22Rv1 (cell line): Measurements from ENCODE around the gene MBLAC2.

ENCODE experiments used
- H3K27ac ChIP-seq: fragments of 450-650 bp; 2 replicates; pipeline ENCODE4 v1.5.1; 2017
- ZFX ChIP-seq: fragments of 450-650 bp; IDR thresholded peaks from 2 replicates; pipeline ENCODE4 v1.6.1; 2017; ENCODE audit warnings: antibody characterized with exemption, borderline replicate concordance
- TF ChIP-seq, protein P1 (sequence below): fragments of 450-650 bp; IDR thresholded peaks from 2 replicates; pipeline ENCODE4 v1.5.1; 2017; ENCODE audit warnings: mild to moderate bottlenecking

Gene MBLAC2

DNA sequence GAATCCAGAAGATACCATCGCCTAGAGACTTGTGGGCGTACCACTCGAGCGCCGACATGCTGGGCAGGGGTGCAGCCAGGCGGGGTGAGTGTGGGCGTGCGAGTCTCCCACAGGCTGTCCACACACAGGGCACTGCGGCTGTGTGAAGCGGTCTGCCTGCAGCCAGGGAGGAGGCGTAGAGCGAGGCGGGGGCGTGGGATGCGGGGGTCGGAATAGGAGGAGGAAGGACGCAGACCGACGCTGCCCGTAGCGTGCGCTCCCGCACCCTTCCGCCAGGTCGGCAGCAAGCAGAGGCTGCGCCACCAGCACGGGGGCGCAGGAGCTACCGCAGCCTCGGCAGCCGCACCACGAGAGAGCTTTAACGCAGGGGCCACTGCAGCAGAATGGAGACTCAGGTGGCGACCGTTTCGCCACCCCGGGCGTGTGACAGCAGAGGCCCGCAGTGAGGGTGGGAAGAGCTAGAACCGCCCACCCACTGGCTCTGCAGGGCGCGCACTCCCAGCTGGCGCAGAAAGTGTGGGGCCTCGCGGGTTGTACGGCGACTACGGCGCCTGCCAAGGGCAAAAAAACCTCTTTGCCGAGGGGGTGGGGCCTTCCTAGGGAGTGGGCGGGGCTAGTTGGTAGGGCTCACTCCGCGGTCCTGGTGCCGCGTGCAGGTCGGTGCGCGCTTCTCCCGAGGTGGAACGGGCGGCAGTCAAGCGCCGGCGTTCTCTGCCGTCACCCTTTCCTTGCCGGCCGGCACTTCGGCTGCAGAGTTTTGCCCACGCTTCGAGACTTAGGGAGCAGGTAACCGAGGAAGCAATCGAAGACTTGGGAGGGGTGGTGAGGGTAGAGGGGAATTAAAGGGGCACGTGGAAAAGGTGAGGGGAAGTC is at the start of gene MBLAC2, which contains the start of gene POLR3G:
Gene MBLAC2, minus strand, starts transcription at position 537 of the 873 bp plus-strand sequence. Its CDS starts 479 bp downstream, at position 58.
Gene POLR3G, plus strand, starts transcription at position 630 of the 873 bp plus-strand sequence. CDS start 10,704 bp downstream, outside the sequence.
- no peak for TF ChIP-seq ZFX
- TF ChIP-seq, protein P1, sequence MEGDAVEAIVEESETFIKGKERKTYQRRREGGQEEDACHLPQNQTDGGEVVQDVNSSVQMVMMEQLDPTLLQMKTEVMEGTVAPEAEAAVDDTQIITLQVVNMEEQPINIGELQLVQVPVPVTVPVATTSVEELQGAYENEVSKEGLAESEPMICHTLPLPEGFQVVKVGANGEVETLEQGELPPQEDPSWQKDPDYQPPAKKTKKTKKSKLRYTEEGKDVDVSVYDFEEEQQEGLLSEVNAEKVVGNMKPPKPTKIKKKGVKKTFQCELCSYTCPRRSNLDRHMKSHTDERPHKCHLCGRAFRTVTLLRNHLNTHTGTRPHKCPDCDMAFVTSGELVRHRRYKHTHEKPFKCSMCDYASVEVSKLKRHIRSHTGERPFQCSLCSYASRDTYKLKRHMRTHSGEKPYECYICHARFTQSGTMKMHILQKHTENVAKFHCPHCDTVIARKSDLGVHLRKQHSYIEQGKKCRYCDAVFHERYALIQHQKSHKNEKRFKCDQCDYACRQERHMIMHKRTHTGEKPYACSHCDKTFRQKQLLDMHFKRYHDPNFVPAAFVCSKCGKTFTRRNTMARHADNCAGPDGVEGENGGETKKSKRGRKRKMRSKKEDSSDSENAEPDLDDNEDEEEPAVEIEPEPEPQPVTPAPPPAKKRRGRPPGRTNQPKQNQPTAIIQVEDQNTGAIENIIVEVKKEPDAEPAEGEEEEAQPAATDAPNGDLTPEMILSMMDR: peak; percentile 54
- peak within 1 kb of the TSS; percentile 86 for H3K27ac ChIP-seq

- H3K27ac ChIP-seq: no peak overlapping the region
Measured at GRCh38 chr5:90519081-90519480, 44.5 kb upstream of the MBLAC2 start.

DNA sequence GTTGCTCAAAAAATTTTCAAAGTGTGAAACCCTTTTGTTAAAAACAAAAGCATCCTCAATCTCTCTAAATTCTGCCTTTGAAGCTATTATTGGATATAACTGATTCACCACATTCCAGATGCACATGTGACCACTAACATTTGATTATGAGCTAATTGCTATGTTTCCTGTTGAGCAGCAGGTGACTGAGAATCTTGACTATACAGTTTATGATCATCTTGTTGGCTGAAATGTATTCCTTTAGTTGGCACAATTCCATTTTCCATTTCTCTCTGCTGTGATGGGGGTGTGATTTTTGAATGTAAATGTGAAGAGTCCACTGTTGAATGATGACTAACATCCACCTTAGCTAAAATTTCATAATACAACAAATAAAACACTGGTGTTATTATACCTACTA is 44.1 kb upstream of the MBLAC2 start:
- TF ChIP-seq ZFX: no peak
- TF ChIP-seq, protein P1: no peak
- H3K27ac ChIP-seq: no peak overlapping the region

More at GRCh38 chr5:90519081-90519480, 44.5 kb upstream of the MBLAC2 start:
- TF ChIP-seq, protein P1: no peak
- no peak for TF ChIP-seq ZFX

- TF ChIP-seq, protein P1: no peak
- TF ChIP-seq ZFX: no peak
Measured at GRCh38 chr5:90514520-90514919, 39.9 kb upstream of the MBLAC2 start.

GRCh38 chr5:90510438-90510837 is 35.9 kb upstream of the MBLAC2 start:
- TF ChIP-seq, protein P1: no peak
- no peak for TF ChIP-seq ZFX
- no peak overlapping the region for H3K27ac ChIP-seq

More at GRCh38 chr5:90514520-90514919, 39.9 kb upstream of the MBLAC2 start:
- H3K27ac ChIP-seq: peak overlapping the region; percentile 47

DNA sequence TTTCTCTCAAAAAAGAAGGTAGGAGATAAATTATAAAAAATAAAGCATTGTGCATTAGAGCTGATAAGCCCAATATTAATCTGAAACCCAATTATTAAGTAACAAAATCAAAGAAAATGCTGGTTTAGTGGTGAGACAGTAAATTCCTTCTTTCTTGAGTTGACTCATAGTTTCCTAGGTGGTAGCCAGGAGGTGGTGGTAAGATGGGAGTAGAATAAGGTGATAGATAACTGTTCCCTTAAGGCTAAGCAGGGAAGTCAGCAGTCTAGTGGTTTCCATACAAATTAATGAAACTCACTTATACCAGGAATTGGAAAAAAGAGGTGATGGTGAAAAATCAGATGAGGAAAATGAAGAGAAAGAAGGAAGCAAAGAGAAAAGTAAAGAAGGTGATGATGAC is 31.6 kb upstream of the MBLAC2 start:
- no peak overlapping the region for H3K27ac ChIP-seq

More for the DNA sequence above, 31.6 kb upstream of the MBLAC2 start:
- no peak for TF ChIP-seq ZFX
- TF ChIP-seq, protein P1: no peak
